ENCODE data around the gene SNX18.

The SNX18 gene

GRCh38 chr5:54545796-54546195, 28.2 kb downstream of the SNX18 start:
- DNase-seq: no peak

GRCh38 chr5:54547711-54548250, 30.2 kb downstream of the SNX18 start:
- no peak for DNase-seq

GRCh38 chr5:54548565-54548964, 31.0 kb downstream of the SNX18 start:
- DNase-seq: no peak

- DNase-seq: no peak
These were observed 33.7 kb downstream of the SNX18 start for GRCh38 chr5:54551292-54551691.

- DNase-seq: no peak
These were observed 34.4 kb downstream of the SNX18 start for GRCh38 chr5:54551926-54552325.

- DNase-seq: no peak
These were observed 34.9 kb downstream of the SNX18 start for GRCh38 chr5:54552446-54552845.

- DNase-seq: no peak
These were observed 36.2 kb downstream of the SNX18 start for GRCh38 chr5:54553659-54554207.

GRCh38 chr5:54556141-54556540, 38.6 kb downstream of the SNX18 start:
- no peak for DNase-seq

GRCh38 chr5:54558362-54558761, 40.8 kb downstream of the SNX18 start:
- no peak for DNase-seq

GRCh38 chr5:54561651-54562050, 44.1 kb downstream of the SNX18 start:
- no peak for DNase-seq

GRCh38 chr5:54563083-54563761, 45.7 kb downstream of the SNX18 start:
- DNase-seq: no peak

GRCh38 chr5:54567996-54568395, 50.4 kb downstream of the SNX18 start:
- no peak for DNase-seq

- no peak for DNase-seq
These were observed 53.4 kb downstream of the SNX18 start for GRCh38 chr5:54570916-54571315.

GRCh38 chr5:54571462-54571861, 53.9 kb downstream of the SNX18 start:
- DNase-seq: no peak

- no peak for DNase-seq
These were observed 56.4 kb downstream of the SNX18 start for GRCh38 chr5:54573812-54574489.

GRCh38 chr5:54577528-54577927, 60.0 kb downstream of the SNX18 start:
- DNase-seq: no peak

- DNase-seq: no peak
These were observed 60.5 kb downstream of the SNX18 start for GRCh38 chr5:54577937-54578653.

- no peak for DNase-seq
These were observed 62.2 kb downstream of the SNX18 start for GRCh38 chr5:54579591-54580295.

- no peak for DNase-seq
These were observed 63.6 kb downstream of the SNX18 start for GRCh38 chr5:54580997-54581811.

GRCh38 chr5:54581831-54582548, 64.4 kb downstream of the SNX18 start:
- no peak for DNase-seq

- no peak for DNase-seq
These were observed 68.8 kb downstream of the SNX18 start for GRCh38 chr5:54586336-54586735.

Measured in activated CD4-positive, CD25-positive, alpha-beta regulatory T cell treated with anti-CD3 and anti-CD28 coated beads, Interleukin-2, amount 50 U/mL, for 72 hours (primary cell).